Activated naive CD8-positive, alpha-beta T cell treated with anti-CD3 and anti-CD28 coated beads, Interleukin-2, amount 50 U/mL, for 16 hours (primary cell): ENCODE measurements around the gene ARHGEF4.
A peak's percentile ranks its signal among the peaks of the same experiment; 100 is the strongest.

Experiments
- DNase-seq: peaks from one replicate; pipeline ENCODE4 v3.0.0-alpha.2; 2020; ENCODE audit warnings: low read depth, low spot score

Gene ARHGEF4

DNA sequence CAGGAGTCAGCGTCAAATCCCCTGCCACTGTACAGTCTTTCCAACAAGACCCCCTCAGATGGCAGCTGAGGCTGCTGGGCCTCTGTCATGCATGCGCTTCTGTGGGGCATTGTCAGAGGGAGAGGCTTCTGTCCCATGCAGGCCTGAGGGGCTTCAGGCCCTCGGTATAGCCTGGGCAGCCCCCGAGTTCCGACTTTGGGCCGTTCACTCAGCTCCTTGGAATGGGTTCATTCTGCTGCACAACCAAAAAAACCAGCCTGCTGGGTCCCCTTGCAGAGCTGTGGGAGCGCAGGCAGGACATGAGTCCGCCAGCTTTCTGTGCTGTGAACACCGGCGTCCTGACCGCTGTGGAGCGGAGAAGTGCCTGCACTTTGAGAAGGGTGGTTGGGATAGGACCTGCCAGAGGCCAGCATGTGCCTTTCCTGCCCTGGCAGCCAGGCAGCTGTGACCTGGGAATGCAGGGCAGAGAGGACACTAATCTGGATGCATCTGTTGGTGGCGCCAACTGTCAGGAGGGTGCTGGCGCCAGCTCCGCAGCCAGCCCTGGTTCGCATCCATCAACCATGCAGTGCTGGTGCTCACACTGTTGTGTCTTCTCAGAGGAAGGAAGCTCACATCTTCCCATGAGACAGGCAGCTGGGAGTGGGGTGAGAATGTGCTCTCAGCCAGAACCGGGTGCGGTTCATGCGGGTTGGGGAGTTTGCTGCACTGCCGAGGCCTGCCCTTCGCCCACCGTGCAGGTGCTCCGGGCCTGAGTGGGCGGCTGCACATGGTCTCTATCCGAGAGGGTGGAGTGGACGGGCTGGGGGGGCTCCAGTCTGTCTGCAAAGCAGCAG, 14.3 kb downstream of the ARHGEF4 start:
- DNase-seq: no peak

DNA sequence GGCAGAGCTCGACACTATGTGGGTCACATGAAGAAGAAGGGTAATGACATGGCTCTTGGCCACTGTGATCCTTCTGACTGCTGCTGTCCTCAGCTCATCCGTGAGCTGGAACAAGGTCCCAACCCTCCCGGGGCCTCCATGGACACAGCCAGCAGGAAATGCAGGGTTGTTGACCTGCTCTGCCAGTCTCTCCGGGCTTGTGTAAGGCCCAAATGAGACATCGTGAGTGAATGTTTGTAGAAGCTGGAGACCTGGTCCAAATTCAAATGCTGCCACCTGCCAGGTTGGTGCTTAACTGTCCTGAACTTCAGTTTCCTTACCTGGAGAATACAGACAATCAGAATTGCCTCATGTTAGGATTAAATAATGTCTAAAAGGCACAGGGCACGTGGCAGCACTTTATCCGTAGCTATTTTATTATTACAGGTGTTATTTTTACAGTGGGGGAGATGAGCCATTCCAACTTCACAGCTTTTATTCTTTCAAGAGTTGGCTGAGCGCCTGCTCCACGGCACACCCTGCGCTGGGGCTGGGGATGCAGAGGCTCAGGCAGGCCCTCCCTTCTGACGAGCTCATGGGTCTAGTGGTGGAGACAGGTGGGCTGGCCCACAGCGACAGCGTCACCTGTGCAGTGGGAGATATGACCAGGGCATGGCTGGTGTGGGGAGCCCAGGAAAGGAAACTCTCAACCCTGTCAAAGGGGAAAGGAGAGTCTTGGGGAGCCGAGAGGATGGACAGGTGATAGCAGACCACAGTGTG, 15.1 kb downstream of the ARHGEF4 start:
- no peak for DNase-seq

GRCh38 chr2:130852521-130853115, 15.9 kb downstream of the ARHGEF4 start:
- no peak for DNase-seq

DNA sequence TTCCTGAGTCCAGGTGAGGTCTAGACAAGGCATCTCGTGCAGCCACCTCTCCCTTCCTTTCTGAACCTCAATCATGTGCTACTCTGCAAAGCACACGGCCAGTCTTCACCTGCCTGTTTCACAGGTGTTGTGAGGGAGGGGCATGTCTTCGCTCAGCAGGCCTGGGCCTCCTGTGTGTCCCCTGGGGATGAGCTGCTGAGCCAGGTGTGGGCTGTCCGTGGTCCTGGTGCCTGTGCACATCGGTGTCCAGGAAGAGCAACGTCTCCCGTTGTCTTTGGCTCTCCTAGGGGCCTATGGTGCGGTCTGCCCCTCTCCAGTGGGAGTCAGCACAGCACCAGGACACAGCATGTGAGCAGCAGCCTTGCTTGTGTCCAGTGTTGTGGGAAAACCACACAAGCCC, 16.7 kb downstream of the ARHGEF4 start:
- DNase-seq: no peak

GRCh38 chr2:130854301-130854700, 17.6 kb downstream of the ARHGEF4 start:
- no peak for DNase-seq

- no peak for DNase-seq
Observed at GRCh38 chr2:130864830-130865800, 28.4 kb downstream of the ARHGEF4 start.

- DNase-seq: no peak
Observed at GRCh38 chr2:130869441-130870160, 32.9 kb downstream of the ARHGEF4 start.

DNA sequence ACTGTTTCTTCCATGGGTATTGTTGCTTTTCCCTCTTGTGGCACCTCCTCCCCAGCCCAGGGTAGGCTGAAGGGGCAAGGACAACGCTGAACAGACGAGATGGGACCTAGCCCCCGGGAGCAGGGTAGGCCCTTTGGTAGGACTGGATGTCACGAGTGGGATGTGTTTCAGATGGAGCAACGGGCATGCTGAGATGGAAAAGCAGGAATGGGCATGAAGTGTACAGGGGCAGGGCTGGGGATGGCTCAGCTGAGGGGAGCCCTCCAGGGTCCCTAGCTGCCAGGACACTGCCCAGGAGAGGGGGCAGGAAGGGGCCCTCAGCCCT, 33.4 kb downstream of the ARHGEF4 start:
- no peak for DNase-seq

GRCh38 chr2:130870779-130871178, 34.1 kb downstream of the ARHGEF4 start:
- no peak for DNase-seq

DNA sequence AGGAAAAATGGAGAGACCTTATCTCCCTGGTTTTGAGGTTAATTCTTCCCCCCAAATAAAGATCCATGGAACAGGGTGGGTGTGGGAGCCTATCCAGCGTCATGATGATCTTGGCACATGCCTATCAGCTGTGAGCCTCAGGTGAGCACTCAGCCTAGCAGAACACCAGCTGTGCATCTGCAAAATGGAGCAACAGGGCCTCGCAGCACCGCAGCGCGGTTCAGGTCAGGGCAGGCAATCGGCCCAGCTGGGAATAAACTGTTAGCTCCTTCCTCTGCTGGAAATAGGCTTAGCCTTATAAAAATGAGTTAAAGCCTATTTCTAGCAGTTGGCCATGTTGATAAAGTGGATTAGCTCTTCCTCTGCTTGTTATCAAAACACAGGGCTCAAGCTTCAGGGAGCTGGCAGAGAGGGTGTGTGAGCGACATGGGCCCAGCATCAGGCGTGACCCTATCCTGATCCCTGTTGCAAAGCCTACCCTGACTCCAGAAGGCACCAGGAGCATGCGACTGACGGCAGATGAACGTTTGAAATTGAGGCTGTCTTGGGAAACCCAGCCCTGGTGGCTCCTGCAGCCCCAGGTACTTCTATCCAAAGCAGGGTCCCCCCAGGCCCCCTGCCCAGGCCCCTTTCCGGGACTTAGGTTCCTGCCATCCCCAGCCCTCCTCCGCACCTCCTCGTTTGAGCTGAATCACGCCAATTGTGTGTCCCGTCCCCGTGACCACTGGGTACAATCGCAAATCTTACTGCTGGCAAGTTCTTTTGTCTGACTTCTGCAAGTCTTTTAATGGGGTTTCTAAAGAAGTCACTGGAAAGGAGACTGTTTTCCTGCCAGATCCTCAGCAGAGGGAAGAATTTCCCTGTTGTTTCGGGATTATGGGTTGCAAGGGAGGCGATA, 35.4 kb downstream of the ARHGEF4 start:
- DNase-seq: no peak

DNA sequence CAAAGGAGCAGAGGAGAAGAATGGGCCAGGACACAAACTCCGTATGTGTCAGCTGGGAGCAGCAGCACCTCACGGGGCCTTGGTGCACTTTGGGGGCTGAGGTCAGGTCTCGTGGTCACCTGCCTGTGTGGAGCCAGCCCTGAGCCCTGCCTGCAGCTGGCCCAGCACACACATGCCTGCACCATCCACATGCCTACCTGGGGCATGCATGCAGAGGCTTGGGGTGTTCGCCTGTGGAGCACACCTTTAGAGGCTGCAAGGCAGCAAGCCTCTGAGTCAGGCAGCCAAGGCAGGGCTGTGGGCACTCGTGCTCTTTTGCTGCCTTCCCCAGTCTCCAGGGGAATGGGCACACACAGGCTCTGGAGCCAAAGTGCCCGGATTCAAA, 36.0 kb downstream of the ARHGEF4 start:
- DNase-seq: no peak

DNA sequence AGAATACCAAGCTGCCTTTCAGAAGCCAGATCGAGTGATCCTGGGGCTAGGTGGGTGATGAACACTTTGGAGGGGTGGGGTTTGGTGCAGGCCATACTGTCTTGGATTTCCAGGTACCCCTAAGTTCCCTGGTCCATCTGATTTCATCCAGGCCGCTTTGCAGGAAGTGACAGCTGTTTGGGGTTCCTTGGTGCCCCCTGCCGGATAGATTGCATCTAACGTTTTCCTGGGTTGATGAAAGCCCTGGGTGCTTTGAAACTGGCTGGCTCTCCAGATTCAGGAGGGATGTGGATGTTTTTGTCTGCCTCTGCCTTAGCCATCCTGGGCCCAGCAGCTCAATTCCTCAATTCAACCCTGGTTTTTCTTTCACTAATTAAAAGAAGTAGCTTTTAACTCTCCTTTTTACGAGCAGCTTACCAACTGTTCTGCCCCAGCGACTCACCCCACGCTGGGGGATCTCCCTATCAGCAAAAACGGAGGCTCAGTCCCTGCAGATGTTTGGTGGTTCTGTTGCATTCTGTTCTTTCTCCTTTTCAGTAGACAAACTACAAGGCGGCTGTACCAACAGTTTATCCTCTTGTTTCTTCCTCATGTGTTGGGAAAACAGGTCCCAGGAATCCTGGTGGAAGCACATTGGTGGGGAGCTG, 37.1 kb downstream of the ARHGEF4 start:
- DNase-seq: peak; percentile 36

GRCh38 chr2:130874512-130874911, 37.8 kb downstream of the ARHGEF4 start:
- no peak for DNase-seq

GRCh38 chr2:130875935-130876334, 39.2 kb downstream of the ARHGEF4 start:
- no peak for DNase-seq

- DNase-seq: no peak
Observed at GRCh38 chr2:130877258-130877657, 40.5 kb downstream of the ARHGEF4 start.

GRCh38 chr2:130878316-130878715, 41.6 kb downstream of the ARHGEF4 start:
- DNase-seq: no peak

- DNase-seq: no peak
Observed at GRCh38 chr2:130878933-130879332, 42.2 kb downstream of the ARHGEF4 start.

GRCh38 chr2:130882111-130882690, 45.5 kb downstream of the ARHGEF4 start:
- no peak for DNase-seq

DNA sequence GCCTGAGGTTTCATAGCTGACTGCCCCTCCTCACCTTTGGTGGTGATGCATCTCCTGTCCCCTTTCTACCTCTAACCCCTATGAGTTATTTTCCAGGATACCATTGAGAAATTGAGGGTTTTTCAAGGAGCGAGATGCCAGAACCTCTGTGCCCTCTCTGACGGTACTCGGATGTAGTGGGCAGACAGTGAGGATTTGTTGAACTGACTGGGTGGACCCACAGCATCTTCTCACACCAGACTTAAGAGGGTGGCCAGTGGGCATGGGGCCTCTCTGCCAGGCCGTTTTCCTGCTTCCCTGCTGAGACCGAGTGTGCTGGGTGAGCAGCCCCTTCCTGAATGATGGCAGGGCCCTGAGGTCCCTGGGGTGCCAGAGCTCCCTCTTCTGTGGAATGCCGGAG, 46.3 kb downstream of the ARHGEF4 start:
- no peak for DNase-seq
